A549 (cell line): ENCODE measurements around the gene MRPL28. TPM values are rescaled to one million over a fixed set of nuclear protein-coding genes. Genes with fewer than 3 reads are reported as not detected.

Experiments used
- ATAC-seq, 2 experiments: fragments of 200-7000 bp in 1 of 2; fragments of >200 bp in 1 of 2; cut with Nextera tagmentation in 1 of 2; cut with Tn5 transposase in 1 of 2; 3 replicates each; pipeline versions ENCODE4 v1.8.0 to v1.9.1; 2018 to 2020; ENCODE audit warnings: mild to moderate bottlenecking in 1 of 2, moderate library complexity in 1 of 2
- CTCF ChIA-PET: fragments of 300-600 bp; sonication (Branson Sonifier 250); formaldehyde crosslinking; extraction: SDS; loops from one replicate; lab custom pipeline; 2021; ENCODE audit warnings: antibody characterized with exemption, inconsistent platforms; lab: Yijun Ruan, JAX
- POLR2A ChIA-PET: fragments of 350-600 bp; formaldehyde crosslinking; extraction: SDS; loops from one replicate; lab custom pipeline; 2021; ENCODE audit warnings: antibody characterized with exemption, inconsistent platforms; lab: Yijun Ruan, JAX
- DNase-seq, 2 experiments: peaks; one replicate each; pipeline versions ENCODE4 v3.0.0 to v3.0.0-alpha.2; 2011 to 2016; ENCODE audit warnings: low read depth in 1 of 2, low spot score in 1 of 2
- FAIRE-seq: peaks from 2 replicates; lab custom pipeline; 2011; peaks lifted over from hg19 to GRCh38; lab: Jason Lieb, UNC
- H3K27ac ChIP-seq, 2 experiments: fragments of >200 bp; sonication (Bioruptor Twin); formaldehyde crosslinking; 3 replicates each; pipeline ENCODE4 v1.5.1; 2016 to 2017
- H3K4me1 ChIP-seq: fragments of >200 bp; sonication (Bioruptor Twin); formaldehyde crosslinking; 3 replicates; pipeline ENCODE4 v1.6.1; 2016
- H3K4me2 ChIP-seq: fragments of >200 bp; sonication (Bioruptor Twin); formaldehyde crosslinking; 3 replicates; pipeline ENCODE4 v1.6.1; 2016
- H3K4me3 ChIP-seq: fragments of >200 bp; sonication (Bioruptor Twin); formaldehyde crosslinking; 3 replicates; pipeline ENCODE4 v1.5.1; 2016
- H3K9me3 ChIP-seq: fragments of >200 bp; sonication (Bioruptor Twin); formaldehyde crosslinking; 3 replicates; pipeline ENCODE4 v1.6.1; 2016
- ATOH8 ChIP-seq: fragments of 250-450 bp; sonication (Bioruptor Pico); IDR thresholded peaks from 2 replicates; pipeline ENCODE4 v1.5.0; 2020; ENCODE audit warnings: low read depth, mild to moderate bottlenecking, moderate library complexity
- CBX2 ChIP-seq: fragments of 200-600 bp; sonication (generic); IDR thresholded peaks from 2 replicates; pipeline ENCODE4 v1.6.1; 2016; ENCODE audit warnings: low read depth, mild to moderate bottlenecking, borderline replicate concordance
- CHD2 ChIP-seq: fragments of 150-350 bp; IDR thresholded peaks from 2 replicates; pipeline ENCODE4 v1.6.1; 2014; ENCODE audit warnings: low read length; ENCODE audit not compliant: partially characterized antibody
- E2F6 ChIP-seq: IDR thresholded peaks from 2 replicates; pipeline ENCODE4 v1.6.1; 2012; ENCODE audit warnings: low read depth, borderline replicate concordance
- ELK1 ChIP-seq: fragments of 150-350 bp; IDR thresholded peaks from 2 replicates; pipeline ENCODE4 v1.6.1; 2014; ENCODE audit warnings: low read depth, mild to moderate bottlenecking, low read length
- ESRRA ChIP-seq: fragments of 150-350 bp; IDR thresholded peaks from 2 replicates; pipeline ENCODE4 v1.6.1; 2014; ENCODE audit warnings: mild to moderate bottlenecking, low read length, borderline replicate concordance
- FOSL2 ChIP-seq, 2 experiments: fragments of 450-650 bp in 1 of 2; fragments of >200 bp in 1 of 2; sonication (Bioruptor Twin) in 1 of 2; formaldehyde crosslinking; IDR thresholded peaks; 2 replicates each; pipeline versions ENCODE4 v1.5.0 to v1.6.1; 2016 to 2020; ENCODE audit warnings: mild to moderate bottlenecking in 1 of 2, moderate library complexity in 1 of 2
- GATA3 ChIP-seq: IDR thresholded peaks from 2 replicates; pipeline ENCODE4 v1.6.1; 2012; ENCODE audit warnings: borderline replicate concordance
- HDAC2 ChIP-seq: fragments of 200-600 bp; sonication (generic); IDR thresholded peaks from 2 replicates; pipeline ENCODE4 v1.6.1; 2016
- HES2 ChIP-seq: fragments of >200 bp; sonication (Bioruptor Twin); formaldehyde crosslinking; IDR thresholded peaks from 2 replicates; pipeline ENCODE4 v1.6.1; 2016
- HEYL ChIP-seq: fragments of 250-450 bp; sonication (Bioruptor Pico); IDR thresholded peaks from 2 replicates; pipeline ENCODE4 v1.8.0; 2021; ENCODE audit warnings: mild to moderate bottlenecking, moderate library complexity
- HMGXB4 ChIP-seq: fragments of 250-450 bp; sonication (Bioruptor Pico); IDR thresholded peaks from 2 replicates; pipeline ENCODE4 v1.5.0; 2021; ENCODE audit warnings: mild to moderate bottlenecking, moderate library complexity, borderline replicate concordance
- HOXB13 ChIP-seq: fragments of 250-450 bp; sonication (Bioruptor Pico); IDR thresholded peaks from 2 replicates; pipeline ENCODE4 v1.5.0; 2020; ENCODE audit warnings: low read depth, mild to moderate bottlenecking, moderate library complexity
- KDM1A ChIP-seq: fragments of 200-600 bp; sonication (generic); IDR thresholded peaks from 2 replicates; pipeline ENCODE4 v1.6.1; 2016; ENCODE audit warnings: low read depth, mild to moderate bottlenecking
- MAFK ChIP-seq: fragments of 450-650 bp; IDR thresholded peaks from 2 replicates; pipeline ENCODE4 v1.6.1; 2014; ENCODE audit not compliant: partially characterized antibody
- MAX ChIP-seq: IDR thresholded peaks from 2 replicates; pipeline ENCODE4 v1.6.1; 2012
- POLR2A ChIP-seq: IDR thresholded peaks from 2 replicates; pipeline ENCODE4 v1.6.1; 2012; ENCODE audit warnings: mild to moderate bottlenecking, low read length
- RARB ChIP-seq: fragments of 250-450 bp; sonication (Bioruptor Pico); IDR thresholded peaks from 2 replicates; pipeline ENCODE4 v1.8.0; 2021; ENCODE audit warnings: mild to moderate bottlenecking, moderate library complexity
- RFX5 ChIP-seq: fragments of 450-650 bp; IDR thresholded peaks from 2 replicates; pipeline ENCODE4 v1.7.1; 2014; ENCODE audit warnings: antibody characterized with exemption, mild to moderate bottlenecking, moderate library complexity
- RNF2 ChIP-seq: fragments of 200-600 bp; sonication (generic); IDR thresholded peaks from 2 replicates; pipeline ENCODE4 v1.6.1; 2016; ENCODE audit warnings: low read depth, mild to moderate bottlenecking, antibody characterized with exemption, moderate library complexity, borderline replicate concordance
- USF2 ChIP-seq: fragments of 450-650 bp; IDR thresholded peaks from 2 replicates; pipeline ENCODE4 v1.6.1; 2014; ENCODE audit warnings: antibody characterized with exemption
- ZFP36 ChIP-seq: fragments of 450-650 bp; IDR thresholded peaks from 2 replicates; pipeline ENCODE4 v1.6.1; 2014; ENCODE audit warnings: borderline replicate concordance; ENCODE audit not compliant: partially characterized antibody
- WGBS: methylation state at CpG from one replicate; pipeline ENCODE4 v1.1.6; 2017; ENCODE audit errors: missing lambda C conversion rate; 5-methylcytosine and 5-hydroxymethylcytosine counted together
- polyA plus RNA-seq, 4 experiments: library from polyadenylated mRNA; depleted of rRNA in 3 of 4; stranded (reverse); fragments of >200 nt; fragmentation: RNase III in 1 of 4; extraction: RNeasy Plus Mini Kit Qiagen cat#74134 plus additional on column Dnase treatment in 1 of 4; gene quantifications; 2 replicates in 3 of 4; 3 replicates in 1 of 4; pipeline ENCODE4 v1.2.3, GENCODE V29; 2011 to 2017

MRPL28 gene
- polyA plus RNA-seq, 2 of the 4 experiments (the other 2 are of a cell fraction), result 130 to 139 TPM

- ATAC-seq (peak; percentile 49 to 65; a peak in 4 of 6 replicates), FAIRE-seq (no peak), DNase-seq (peak; percentile 74 to 86)
- Histone ChIP-seq H3K4me2 (peak overlapping the region; percentile 86), H3K4me1 (peaks cover 39% of the 10 kb centered on the region), H3K9me3 (0 out of 3 replicates have a peak, but pooled peaks cover 2% of the 10 kb centered on the region), H3K4me3 (peak overlapping the region; percentile 80), H3K27ac (peak overlapping the region; percentile 94 to 99)
- 3% methylated on average over 22 of the region's 22 CpGs for WGBS
- CTCF ChIA-PET, result interaction anchor here (1.6 kb wide), 1 partner anchor 28 kb away, joined by 3 read pairs; no protein-coding TSS in a partner anchor
- TF ChIP-seq ATOH8, result no peak
- TF ChIP-seq USF2, result peak; percentile 52
- TF ChIP-seq MAX, result peak; percentile 84
- TF ChIP-seq RARB (CRISPR knock-in tag), result no peak
- no peak for TF ChIP-seq FOSL2 (IDR thresholded peaks at IDR 0.05)
- no peak for TF ChIP-seq FOSL2 (CRISPR knock-in tag; IDR thresholded peaks at IDR 0.05)
- TF ChIP-seq MAFK, result peak; percentile 47
- no peak for TF ChIP-seq ESRRA
- TF ChIP-seq ZFP36, result no peak
- TF ChIP-seq HDAC2, result 0 out of 2 replicates have a peak, but pooled peaks have one; percentile 46
- 0 out of 2 replicates have a peak, but pooled peaks have one; percentile 18 for TF ChIP-seq POLR2A
- TF ChIP-seq E2F6, result peak; percentile 93
- no peak for TF ChIP-seq RFX5
- POLR2A ChIA-PET, result no interaction called here
These were observed 26.3 kb upstream of the MRPL28 start for GRCh38 chr16:396605-397004.

GRCh38 chr16:396199-396598 is 25.9 kb upstream of the MRPL28 start:
- no peak for TF ChIP-seq HEYL (CRISPR knock-in tag)
- no peak for TF ChIP-seq USF2
- no peak for TF ChIP-seq CHD2
- ATAC-seq (no peak), DNase-seq (no peak), FAIRE-seq (no peak)
- ChIA-PET CTCF (no interaction called here), POLR2A (interaction anchor here (0.7 kb wide), 1 partner anchor 53 kb away, joined by 3 read pairs; no protein-coding TSS in a partner anchor)
- peak overlapping the region; percentile 80 for H3K4me3 ChIP-seq
- H3K9me3 ChIP-seq, result 0 out of 3 replicates have a peak, but pooled peaks cover 2% of the 10 kb centered on the region
- peak overlapping the region; percentile 86 for H3K4me2 ChIP-seq
- peaks cover 39% of the 10 kb centered on the region for H3K4me1 ChIP-seq
- 19% methylated on average over 3 of the region's 3 CpGs for WGBS
- peak overlapping the region; percentile 94 to 99 for H3K27ac ChIP-seq

- ChIA-PET CTCF (interaction anchor here (0.6 to 3.8 kb wide), 11 partner anchors 9 to 268 kb away, joined by 3 to 14 read pairs (median 3); partner anchors contain the start of genes DECR2, PGAP6 and RAB11FIP3), POLR2A (no interaction called here)
- peaks cover 8% of the 10 kb centered on the region; the same call in 1 of the 3 replicates for H3K4me1 ChIP-seq
- ATAC-seq, result no peak
- no peak overlapping the region for H3K4me3 ChIP-seq
- no peak for FAIRE-seq
- DNase-seq, result no peak
- H3K9me3 ChIP-seq, result 0 out of 3 replicates have a peak, but pooled peaks cover 2% of the 10 kb centered on the region
- H3K27ac ChIP-seq, result no peak overlapping the region
- WGBS, result 92% methylated on average over 7 of the region's 7 CpGs
- H3K4me2 ChIP-seq, result no peak overlapping the region
- TF ChIP-seq RFX5, result no peak
- no peak for TF ChIP-seq POLR2A
- TF ChIP-seq CBX2, result no peak
- TF ChIP-seq HDAC2, result no peak
- no peak for TF ChIP-seq RNF2
- TF ChIP-seq HOXB13, result no peak
- no peak for TF ChIP-seq E2F6
- TF ChIP-seq MAX, result no peak
- no peak for TF ChIP-seq GATA3
- TF ChIP-seq HES2, result no peak
- TF ChIP-seq HMGXB4, result no peak
- no peak for TF ChIP-seq FOSL2 (IDR thresholded peaks at IDR 0.05)
- TF ChIP-seq FOSL2 (CRISPR knock-in tag; IDR thresholded peaks at IDR 0.05), result no peak
- TF ChIP-seq ELK1, result no peak
- no peak for TF ChIP-seq ESRRA
- TF ChIP-seq KDM1A, result no peak
These were observed 22.2 kb upstream of the MRPL28 start for GRCh38 chr16:392450-393030.
